Colon (tissue), 2 donors: ENCODE results near the gene CEBPZOS.

Experiments used
- FAIRE-seq: peaks from 2 replicates; lab custom pipeline; 2012; peaks lifted over from hg19 to GRCh38; lab: Jason Lieb, UNC
- donor health status: control.
- donor health status: control.

CEBPZOS gene

DNA sequence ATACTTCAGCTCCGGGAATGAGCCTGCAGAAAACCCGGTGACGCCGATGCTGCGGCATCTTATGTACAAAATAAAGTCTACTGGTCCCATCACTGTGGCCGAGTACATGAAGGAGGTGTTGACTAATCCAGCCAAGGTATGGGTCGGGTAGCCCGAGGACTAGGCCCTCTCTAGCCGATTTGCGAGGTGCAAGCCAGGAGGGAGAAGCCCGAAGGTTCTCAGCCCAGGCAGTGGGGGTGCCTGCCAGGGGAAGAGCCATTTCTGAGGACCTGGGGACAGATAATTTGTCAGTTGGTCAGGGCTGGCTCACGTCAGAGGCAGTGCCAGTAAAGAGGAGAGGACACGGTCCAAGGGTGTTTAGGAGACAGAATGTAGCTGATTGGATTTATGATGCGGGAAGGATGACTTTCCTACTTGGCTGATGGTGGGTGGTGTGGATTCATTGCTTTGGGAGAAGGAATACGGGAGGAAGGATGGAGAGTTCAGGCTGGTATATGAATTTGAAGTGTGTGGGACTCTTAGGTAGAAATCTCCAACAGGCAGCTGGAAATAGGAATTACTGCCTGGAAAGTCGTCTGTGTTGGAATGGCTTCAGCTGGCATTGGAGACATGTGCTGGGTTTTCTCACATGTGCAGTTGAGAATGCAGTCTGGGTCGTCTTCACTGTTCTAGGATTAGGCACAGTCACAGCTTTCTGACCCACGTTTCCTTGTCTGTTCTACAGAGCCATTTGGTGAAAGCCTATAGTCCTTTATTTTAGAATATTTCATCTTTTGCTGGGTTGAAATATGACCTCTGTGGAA is 36.0 kb downstream of the CEBPZOS start:
- no peak for FAIRE-seq

DNA sequence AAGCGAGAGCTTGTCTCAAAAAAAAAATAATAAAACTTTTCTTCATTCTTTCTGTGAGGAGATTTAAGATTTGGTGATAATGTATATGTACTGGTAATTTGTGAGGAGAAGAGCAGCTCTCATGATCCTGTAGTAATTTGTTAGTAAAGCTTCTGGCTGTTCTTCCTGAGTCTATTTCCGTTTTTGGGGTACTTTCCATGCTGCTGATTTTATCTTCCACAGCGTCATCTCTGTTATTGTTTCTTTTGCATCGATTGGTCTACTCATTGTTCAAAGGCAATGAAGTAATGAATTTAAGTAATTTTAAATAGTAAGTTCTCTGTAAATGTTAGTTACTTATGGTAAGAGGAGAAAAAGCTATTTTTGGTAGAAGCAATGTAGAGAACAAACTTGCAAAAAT is 47.1 kb downstream of the CEBPZOS start:
- no peak for FAIRE-seq

DNA sequence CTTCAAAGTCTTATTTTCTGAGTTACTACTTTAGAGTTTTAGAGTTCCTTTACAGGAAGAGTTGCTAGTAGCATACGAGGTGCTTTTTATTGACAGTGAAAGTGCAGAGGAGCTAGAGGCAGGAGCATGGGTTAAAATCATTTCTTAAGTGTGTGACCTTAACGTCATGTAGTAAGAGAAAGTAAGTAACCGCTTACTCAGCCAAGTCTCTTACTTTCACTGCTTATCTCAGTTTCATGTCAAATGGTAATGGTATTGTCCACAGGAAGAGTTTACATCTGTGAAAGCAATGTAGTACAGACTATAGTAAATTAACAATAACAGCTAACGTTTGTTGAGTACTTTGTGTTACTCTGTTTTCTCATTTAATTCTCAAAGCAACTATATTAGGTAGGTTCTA is 47.7 kb downstream of the CEBPZOS start:
- FAIRE-seq, result no peak

DNA sequence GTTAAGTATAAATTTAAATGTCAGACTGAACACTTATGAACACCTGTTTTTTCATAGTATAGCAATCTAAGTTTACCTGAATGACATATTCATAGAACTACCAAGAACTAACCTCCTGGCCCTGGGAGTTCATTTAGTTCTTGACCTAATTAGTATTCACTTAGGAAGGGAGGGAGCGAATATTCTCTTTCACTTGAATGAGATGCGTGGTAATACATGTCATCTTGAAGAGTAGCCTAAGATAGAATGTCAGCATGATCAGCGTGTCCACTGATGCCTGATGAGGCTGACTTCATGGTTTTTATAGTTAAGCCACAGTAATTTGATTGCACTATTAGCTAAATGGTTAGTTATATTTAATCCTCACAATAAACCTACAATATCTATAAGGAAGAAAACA is 48.5 kb downstream of the CEBPZOS start:
- FAIRE-seq, result no peak

DNA sequence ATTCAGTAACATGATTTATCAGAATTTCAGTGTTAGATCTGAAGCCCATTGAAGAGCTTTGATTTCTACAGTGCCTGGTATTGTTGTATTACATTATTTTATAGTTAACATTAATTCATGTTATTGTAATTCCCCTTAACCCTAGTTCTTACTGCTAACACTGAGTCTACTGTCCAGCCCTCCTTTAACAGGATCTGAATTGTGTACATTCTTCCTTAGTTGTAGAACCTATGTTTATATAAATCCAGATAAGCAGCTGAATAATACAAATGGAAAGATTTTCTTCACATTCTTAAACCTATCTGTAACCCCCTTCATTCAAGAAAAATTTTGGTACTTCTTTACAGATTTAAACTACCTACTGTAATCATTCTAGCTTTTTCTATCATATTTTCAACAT is 49.9 kb downstream of the CEBPZOS start:
- no peak for FAIRE-seq

DNA sequence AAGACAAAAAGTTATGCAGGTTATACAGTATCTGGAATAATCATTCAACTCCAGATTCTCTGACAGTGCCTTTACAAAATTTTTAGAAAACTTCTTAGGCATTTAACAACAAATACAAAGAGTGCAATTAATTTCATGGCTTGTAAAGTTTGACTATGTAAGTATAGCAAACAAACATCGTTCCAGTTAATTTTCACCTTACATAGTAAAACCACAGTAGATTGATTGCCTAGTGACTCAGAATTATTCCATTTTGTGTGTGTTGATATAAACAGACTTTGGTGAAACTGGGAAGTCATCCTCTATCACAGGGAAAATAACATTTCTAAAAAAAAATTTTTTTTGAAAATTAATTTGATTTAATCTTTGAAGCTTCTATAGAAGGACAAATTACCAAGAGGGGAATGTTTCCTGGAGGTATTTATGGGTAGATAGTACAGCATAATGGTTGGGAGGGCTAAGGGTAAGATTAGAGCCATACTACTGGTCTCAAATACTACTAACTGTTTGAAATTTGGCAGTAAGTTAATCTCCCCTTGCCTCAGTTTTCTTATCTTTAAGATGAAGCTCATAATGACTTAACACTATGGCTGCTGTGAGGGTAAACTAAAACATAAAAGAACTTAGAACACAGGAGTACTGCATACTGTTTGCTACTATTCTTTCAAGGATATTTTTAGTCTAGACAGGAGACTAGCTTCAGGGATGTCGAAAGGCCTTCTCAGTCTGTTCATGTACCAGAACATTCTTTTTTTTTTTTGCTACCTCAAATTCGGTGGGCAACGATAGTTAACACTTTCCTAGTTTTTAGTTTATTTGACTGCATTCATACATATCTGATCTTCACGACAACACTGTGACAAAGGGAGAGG is 54.8 kb downstream of the CEBPZOS start:
- no peak for FAIRE-seq
